ENCODE data around the gene ZNF385C. TPM values are rescaled to one million over a fixed set of nuclear protein-coding genes. Genes with fewer than 3 reads are reported as not detected.

ZNF385C gene
- total and polyA plus RNA-seq, 2 of the 13 experiments (the other 11 are each of a cell fraction or from before 2014, with no cell fraction given): 2.3 to 6.1 TPM

GRCh38 chr17:42019509-42020404, 78.5 kb downstream of the ZNF385C start, which contains the start of gene NKIRAS2 (continued):
- TF ChIP-seq CHD2 (IDR thresholded peaks at IDR 0.05; ENCODE audit: low read depth, low read length): 0 out of 2 replicates have a peak, but pooled peaks have one; percentile 24
- TF ChIP-seq CC2D1A (CRISPR knock-in tag; IDR thresholded peaks at IDR 0.05): 0 out of 2 replicates have a peak, but pooled peaks have one; percentile 20
- peak; percentile 81 for TF ChIP-seq ARHGAP35 (CRISPR knock-in tag; IDR thresholded peaks at IDR 0.05; ENCODE audit: borderline replicate concordance)
- TF ChIP-seq ZBTB14 (CRISPR knock-in tag; IDR thresholded peaks at IDR 0.05): no peak
- TF ChIP-seq, protein P1, sequence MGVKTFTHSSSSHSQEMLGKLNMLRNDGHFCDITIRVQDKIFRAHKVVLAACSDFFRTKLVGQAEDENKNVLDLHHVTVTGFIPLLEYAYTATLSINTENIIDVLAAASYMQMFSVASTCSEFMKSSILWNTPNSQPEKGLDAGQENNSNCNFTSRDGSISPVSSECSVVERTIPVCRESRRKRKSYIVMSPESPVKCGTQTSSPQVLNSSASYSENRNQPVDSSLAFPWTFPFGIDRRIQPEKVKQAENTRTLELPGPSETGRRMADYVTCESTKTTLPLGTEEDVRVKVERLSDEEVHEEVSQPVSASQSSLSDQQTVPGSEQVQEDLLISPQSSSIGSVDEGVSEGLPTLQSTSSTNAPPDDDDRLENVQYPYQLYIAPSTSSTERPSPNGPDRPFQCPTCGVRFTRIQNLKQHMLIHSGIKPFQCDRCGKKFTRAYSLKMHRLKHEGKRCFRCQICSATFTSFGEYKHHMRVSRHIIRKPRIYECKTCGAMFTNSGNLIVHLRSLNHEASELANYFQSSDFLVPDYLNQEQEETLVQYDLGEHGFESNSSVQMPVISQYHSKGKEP (CRISPR knock-in tag; IDR thresholded peaks at IDR 0.05): no peak
- TF ChIP-seq ZGPAT (CRISPR knock-in tag; IDR thresholded peaks at IDR 0.05): peak; percentile 97
- TF ChIP-seq PBX2 (CRISPR knock-in tag; IDR thresholded peaks at IDR 0.05): no peak
- TF ChIP-seq, protein P2, sequence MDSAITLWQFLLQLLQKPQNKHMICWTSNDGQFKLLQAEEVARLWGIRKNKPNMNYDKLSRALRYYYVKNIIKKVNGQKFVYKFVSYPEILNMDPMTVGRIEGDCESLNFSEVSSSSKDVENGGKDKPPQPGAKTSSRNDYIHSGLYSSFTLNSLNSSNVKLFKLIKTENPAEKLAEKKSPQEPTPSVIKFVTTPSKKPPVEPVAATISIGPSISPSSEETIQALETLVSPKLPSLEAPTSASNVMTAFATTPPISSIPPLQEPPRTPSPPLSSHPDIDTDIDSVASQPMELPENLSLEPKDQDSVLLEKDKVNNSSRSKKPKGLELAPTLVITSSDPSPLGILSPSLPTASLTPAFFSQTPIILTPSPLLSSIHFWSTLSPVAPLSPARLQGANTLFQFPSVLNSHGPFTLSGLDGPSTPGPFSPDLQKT (CRISPR knock-in tag; IDR thresholded peaks at IDR 0.05; ENCODE audit: borderline replicate concordance): no peak
- no peak for TF ChIP-seq NFIB (CRISPR knock-in tag; IDR thresholded peaks at IDR 0.05; ENCODE audit: borderline replicate concordance)
- peak; percentile 97 for TF ChIP-seq SAFB2 (CRISPR knock-in tag; IDR thresholded peaks at IDR 0.05; ENCODE audit: borderline replicate concordance, low read depth)
- TF ChIP-seq USF2 (IDR thresholded peaks at IDR 0.05; ENCODE audit: low read depth, low read length): no peak
- TF ChIP-seq USF2 (CRISPR knock-in tag; IDR thresholded peaks at IDR 0.05; ENCODE audit: borderline replicate concordance): no peak; the same call in 1 of the 2 replicates
- peak; percentile 81; the same call in 1 of the 2 replicates for TF ChIP-seq ZNF713 (CRISPR knock-in tag; IDR thresholded peaks at IDR 0.05)
- TF ChIP-seq ATM (IDR thresholded peaks at IDR 0.05; ENCODE audit: borderline replicate concordance): no peak
- peak; percentile 72 for TF ChIP-seq ZNF317 (CRISPR knock-in tag; IDR thresholded peaks at IDR 0.05)
- TF ChIP-seq ZBTB37 (CRISPR knock-in tag; IDR thresholded peaks at IDR 0.05): no peak
- peak; percentile 91 for TF ChIP-seq FOXK1 (CRISPR knock-in tag; IDR thresholded peaks at IDR 0.05; ENCODE audit: borderline replicate concordance, low read depth)
